Right lobe of liver (tissue), 4 donors: ENCODE data around the gene FANCG.

Source experiments
- CTCF ChIP-seq, 4 donors: fragments of 200-600 bp in 3 of 4; fragments of 450-650 bp in 1 of 4; IDR thresholded peaks; one replicate each; pipeline versions ENCODE4 v1.5.1 to v1.8.0; 2016 to 2022; ENCODE audit warnings: antibody characterized with exemption in 4 of 4, mild to moderate bottlenecking in 2 of 4
- POLR2A ChIP-seq: fragments of 450-650 bp; IDR thresholded peaks from one replicate; pipeline ENCODE4 v1.6.1; 2017; ENCODE audit warnings: antibody characterized with exemption, mild to moderate bottlenecking
- donor health status: DM: no; HTN: no; CAD: no.
- donor health status: DM: no; HTN: no; CAD: no.
- donor health status: DM: no; HTN: yes; CAD: no.

GRCh38 chr9:35102465-35102768 lies 22.7 kb upstream of the FANCG start:
- no peak for TF ChIP-seq CTCF (IDR thresholded peaks at IDR 0.05)
- no peak for TF ChIP-seq POLR2A
